Muscle layer of colon (tissue), 2 donors: ENCODE measurements around the gene SCARB2.

Source experiments
- H3K27ac ChIP-seq: one replicate; pipeline ENCODE4 v1.7.0; 2013; ENCODE audit warnings: low read depth, mild to moderate bottlenecking, low read length, moderate library complexity
- H3K27me3 ChIP-seq, 2 donors: one replicate each; pipeline ENCODE4 v1.7.0; 2013; ENCODE audit warnings: low read length in 2 of 2, mild to moderate bottlenecking in 2 of 2; ENCODE audit not compliant: insufficient read depth in 2 of 2, control insufficient read depth in 1 of 2
- H3K36me3 ChIP-seq: one replicate; pipeline ENCODE4 v1.7.0; 2013; ENCODE audit warnings: mild to moderate bottlenecking, low read length; ENCODE audit not compliant: insufficient read depth
- H3K4me1 ChIP-seq: one replicate; pipeline ENCODE4 v1.7.0; 2013; ENCODE audit warnings: mild to moderate bottlenecking, low read length; ENCODE audit not compliant: insufficient read depth
- H3K4me3 ChIP-seq, 2 donors: one replicate each; pipeline ENCODE4 v1.7.0; 2013; ENCODE audit warnings: low read length in 2 of 2, low read depth in 1 of 2, mild to moderate bottlenecking in 1 of 2, moderate library complexity in 1 of 2
- H3K9ac ChIP-seq: one replicate; pipeline ENCODE4 v1.7.0; 2013; ENCODE audit warnings: low read length
- H3K9me3 ChIP-seq: one replicate; pipeline ENCODE4 v1.7.0; 2013; ENCODE audit warnings: mild to moderate bottlenecking, low read length
- donor health status: abdominal sarcoma.
- donor health status: Adenocarcinoma of cecum.

Gene SCARB2

DNA sequence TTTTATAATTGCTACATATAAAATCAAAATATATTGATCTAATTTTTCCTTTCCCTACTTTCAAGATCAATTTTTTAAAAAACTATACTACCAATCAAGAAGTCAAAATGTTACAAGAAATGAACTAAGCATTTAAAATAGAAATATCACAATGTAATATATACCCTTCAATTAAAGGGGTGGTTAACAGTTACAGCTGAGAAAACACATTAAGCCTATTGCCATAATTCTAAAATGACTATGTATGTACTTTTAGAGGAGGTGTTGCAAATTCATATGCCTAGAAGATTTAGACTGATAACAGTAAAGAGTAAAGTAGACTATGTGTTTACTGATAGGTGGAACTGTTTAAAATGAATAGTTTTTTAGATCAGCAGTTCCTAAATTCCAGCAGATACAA, 69.1 kb downstream of the SCARB2 start:
- Histone ChIP-seq H3K9me3 (no peaks in the 10 kb centered on the region), H3K4me3 (no peak overlapping the region), H3K27me3 (no peaks in the 10 kb centered on the region), H3K4me1 (peaks cover 29% of the 10 kb centered on the region), H3K27ac (no peak overlapping the region), H3K9ac (no peak overlapping the region), H3K36me3 (peaks cover 34% of the 10 kb centered on the region)

DNA sequence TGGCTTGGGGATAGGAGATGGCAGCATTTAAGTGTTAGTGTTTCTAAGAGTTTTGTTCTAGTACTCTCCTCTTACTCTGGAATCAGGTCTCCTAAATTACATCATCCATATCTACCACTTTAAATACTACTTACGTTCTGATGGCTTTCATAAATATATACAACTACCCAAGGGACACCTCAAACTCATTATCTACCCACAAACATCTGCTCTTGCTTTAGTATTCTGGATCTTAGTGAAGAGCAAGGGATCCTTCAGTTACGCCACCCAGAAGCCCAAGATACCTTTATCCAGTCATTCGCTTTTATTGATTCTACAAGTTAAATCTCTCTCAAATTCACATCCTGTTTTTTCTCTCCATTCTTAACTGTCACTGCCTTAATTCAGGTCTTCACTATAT, 72.4 kb downstream of the SCARB2 start:
- peaks cover 8% of the 10 kb centered on the region for H3K4me1 ChIP-seq
- H3K27ac ChIP-seq = no peak overlapping the region
- H3K27me3 ChIP-seq = no peaks in the 10 kb centered on the region
- no peak overlapping the region for H3K9ac ChIP-seq
- H3K9me3 ChIP-seq = no peaks in the 10 kb centered on the region
- H3K4me3 ChIP-seq = no peak overlapping the region
- H3K36me3 ChIP-seq = peaks cover 41% of the 10 kb centered on the region

DNA sequence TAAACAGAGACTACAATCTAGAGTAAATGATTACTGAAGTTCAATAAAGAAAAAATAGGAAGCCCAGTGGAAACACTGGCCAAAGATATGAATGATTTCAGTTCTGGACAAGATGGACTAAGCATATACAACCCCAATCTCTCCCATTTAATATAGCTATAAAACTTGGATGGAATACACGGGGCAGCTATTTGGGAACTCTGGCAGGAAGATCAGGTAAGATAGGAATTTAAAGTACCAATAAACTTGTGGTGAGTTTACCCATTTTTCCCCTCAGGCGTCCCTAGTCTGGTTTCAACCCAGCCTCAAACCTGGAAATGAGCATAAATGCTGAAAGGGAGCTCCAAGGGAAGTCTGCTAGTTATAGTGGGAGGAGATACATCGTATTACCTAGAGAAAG, 85.9 kb downstream of the SCARB2 start:
- no peak overlapping the region for H3K27ac ChIP-seq
- no peak overlapping the region for H3K9ac ChIP-seq
- H3K9me3 ChIP-seq = no peaks in the 10 kb centered on the region
- no peaks in the 10 kb centered on the region for H3K27me3 ChIP-seq
- no peaks in the 10 kb centered on the region for H3K4me1 ChIP-seq
- H3K36me3 ChIP-seq = peaks cover 16% of the 10 kb centered on the region
- H3K4me3 ChIP-seq = no peak overlapping the region

DNA sequence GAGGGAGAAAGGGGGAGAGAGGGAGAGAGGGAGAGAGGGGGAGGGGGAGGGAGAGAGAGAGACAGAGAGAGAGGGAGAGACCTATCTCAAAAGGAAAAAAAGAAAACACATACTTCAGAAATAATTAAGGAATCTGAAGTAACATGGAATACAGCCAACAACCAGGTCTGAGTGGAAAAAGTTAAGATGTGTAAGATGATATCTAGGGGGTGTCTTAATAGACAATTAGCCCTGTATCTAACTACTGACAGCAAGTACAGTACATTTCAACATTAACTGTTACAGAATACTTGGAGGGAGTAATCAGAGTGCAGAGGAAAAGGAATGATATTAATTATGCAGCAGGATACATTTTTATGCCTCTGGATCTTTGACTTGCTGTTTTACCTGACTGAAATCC, 87.8 kb downstream of the SCARB2 start:
- Histone ChIP-seq H3K4me3 (no peak overlapping the region), H3K27ac (no peak overlapping the region), H3K9me3 (no peaks in the 10 kb centered on the region), H3K9ac (no peak overlapping the region), H3K36me3 (peaks cover 24% of the 10 kb centered on the region), H3K27me3 (no peaks in the 10 kb centered on the region), H3K4me1 (no peaks in the 10 kb centered on the region)

DNA sequence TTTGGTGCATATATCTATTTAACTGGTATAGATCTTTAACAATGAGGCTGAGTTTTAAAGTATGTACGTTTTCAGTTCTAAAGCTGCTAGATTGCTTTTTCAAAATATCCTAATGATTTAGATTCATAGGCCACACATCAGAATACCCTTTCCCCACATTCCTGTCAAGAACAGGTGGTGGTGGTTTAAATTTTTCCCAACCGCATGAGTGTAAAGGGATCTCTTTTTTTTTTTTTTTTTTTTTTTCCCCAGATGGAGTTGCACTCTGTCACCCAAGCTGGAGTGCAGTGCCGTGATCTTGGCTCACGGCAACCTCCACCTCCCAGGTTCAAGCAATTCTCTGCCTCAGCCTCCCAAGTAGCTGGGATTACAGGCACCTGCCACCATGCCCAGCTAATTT, 93.4 kb downstream of the SCARB2 start:
- H3K36me3 ChIP-seq = peaks cover 43% of the 10 kb centered on the region
- H3K9ac ChIP-seq = no peak overlapping the region
- no peak overlapping the region for H3K4me3 ChIP-seq
- no peaks in the 10 kb centered on the region for H3K4me1 ChIP-seq
- H3K27ac ChIP-seq = no peak overlapping the region
- H3K27me3 ChIP-seq = no peaks in the 10 kb centered on the region
- no peaks in the 10 kb centered on the region for H3K9me3 ChIP-seq

DNA sequence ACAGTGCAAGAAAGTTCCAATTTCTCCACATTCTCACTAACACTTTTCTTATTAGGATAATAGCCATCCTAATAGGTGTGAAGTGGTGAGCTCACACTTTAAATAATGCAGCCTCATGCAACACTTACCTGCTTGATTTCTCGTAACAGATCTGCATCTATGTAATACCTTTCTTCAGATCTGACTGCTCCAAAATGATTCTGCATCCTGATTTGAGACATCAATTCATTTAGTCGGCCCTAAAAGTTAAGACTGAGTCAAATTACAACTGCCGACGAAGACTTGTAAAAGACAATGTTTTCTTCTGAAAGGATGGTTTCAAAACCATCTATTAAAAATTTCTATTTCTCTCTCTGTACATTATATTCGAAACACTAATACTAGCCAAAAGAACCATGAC, 96.1 kb downstream of the SCARB2 start:
- H3K36me3 ChIP-seq = peaks cover 43% of the 10 kb centered on the region
- H3K27ac ChIP-seq = no peak overlapping the region
- no peaks in the 10 kb centered on the region for H3K4me1 ChIP-seq
- no peaks in the 10 kb centered on the region for H3K9me3 ChIP-seq
- no peak overlapping the region for H3K4me3 ChIP-seq
- no peaks in the 10 kb centered on the region for H3K27me3 ChIP-seq
- no peak overlapping the region for H3K9ac ChIP-seq

DNA sequence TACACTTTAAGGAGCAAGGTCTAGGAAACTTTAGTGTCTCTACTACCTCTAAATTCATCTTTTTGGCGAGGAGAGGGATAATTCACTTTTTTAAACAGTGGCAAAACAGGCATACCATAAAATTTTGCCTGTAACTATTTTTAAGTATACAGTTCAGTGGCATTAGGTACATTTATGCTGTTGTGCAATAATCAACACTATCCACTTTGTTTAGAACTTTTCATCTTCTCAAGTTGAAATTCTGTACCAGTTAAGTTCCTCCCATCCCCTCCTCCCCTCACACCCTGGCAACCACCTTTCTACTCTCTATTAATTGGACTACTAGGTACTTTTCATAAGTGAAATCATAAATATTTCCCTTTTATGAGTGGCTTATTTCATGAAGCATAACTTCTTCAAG, 96.8 kb downstream of the SCARB2 start:
- Histone ChIP-seq H3K36me3 (peaks cover 37% of the 10 kb centered on the region), H3K27ac (no peak overlapping the region), H3K4me1 (no peaks in the 10 kb centered on the region), H3K9ac (no peak overlapping the region), H3K4me3 (no peak overlapping the region), H3K27me3 (no peaks in the 10 kb centered on the region), H3K9me3 (no peaks in the 10 kb centered on the region)
